Heart left ventricle (tissue), 13 donors: ENCODE measurements around the gene ETDB.
"Not testable (repeated sequence)": the region's sequence is repeated elsewhere in the genome, so short reads cannot be mapped to it uniquely, and the experiment has no call there.

Experiments used
- CTCF ChIP-seq, 12 donors: fragments of 200-600 bp; sonication (generic) in 4 of 12; IDR thresholded peaks; one replicate each; pipeline versions ENCODE4 v1.5.0 to v1.8.0; 2018 to 2022; ENCODE audit warnings: antibody characterized with exemption in 12 of 12, mild to moderate bottlenecking in 5 of 12
- POLR2A ChIP-seq, 2 donors: fragments of 450-650 bp; IDR thresholded peaks; one replicate each; pipeline ENCODE4 v1.6.1; 2017; ENCODE audit warnings: antibody characterized with exemption in 2 of 2, mild to moderate bottlenecking in 2 of 2, moderate library complexity in 2 of 2
- donor health status: ischemic (EF 13 %, LVEDD 7.1; RV severe dilation, severe dysfunction).
- donor health status: DM: no; HTN: yes; CAD: no.
- donor health status: DM: no; HTN: no; CAD: no.
- donor health status: ischemic (EF 25% LVEDD 6.9; RV normal size, moderate dysfunction).
- donor health status: ischemic (EF 25% LVEDD 5.7; RV mildly dilated, moderate dysfunction).
- donor health status: ischemic (EF 35%, LVEDD 5.7; RV mildly dilated, moderate dysfunction).
- donor health status: nonischemic (EF 11% LVEDD 7.7; RV severe dilation, severe dysfunction).
- donor health status: DM: yes; HTN: yes; CAD: no.
- donor health status: PGD.
- donor health status: ischemic (EF 29% LVEDD 5.4; RV normal size, mild dysfunction).
- donor health status: nonischemic (EF 23%, LVEDD 6.1; RV moderate dilation, normal function).

GRCh38 chrX:135116064-135116463 is 4.3 kb downstream of the ETDB start:
- TF ChIP-seq CTCF, POLR2A (IDR thresholded peaks at IDR 0.05): not testable (repeated sequence)
